Fibroblast of pulmonary artery (primary cell): ENCODE results near the gene EMILIN2.

Experiments used
- DNase-seq: peaks from one replicate; pipeline ENCODE4 v3.0.0-alpha.2; 2010; ENCODE audit warnings: low read depth
- H3K4me3 ChIP-seq: replicated peaks from 2 replicates; pipeline ENCODE4 v1.5.1; 2011; ENCODE audit warnings: low read depth, mild to moderate bottlenecking, control low read depth, low read length, moderate library complexity
- TF ChIP-seq, protein P1 (sequence below): IDR thresholded peaks from 2 replicates; pipeline ENCODE4 v1.5.1; 2011; ENCODE audit warnings: mild to moderate bottlenecking, control low read depth, low read length, inconsistent platforms; ENCODE audit errors: missing control alignments

EMILIN2 gene

DNA sequence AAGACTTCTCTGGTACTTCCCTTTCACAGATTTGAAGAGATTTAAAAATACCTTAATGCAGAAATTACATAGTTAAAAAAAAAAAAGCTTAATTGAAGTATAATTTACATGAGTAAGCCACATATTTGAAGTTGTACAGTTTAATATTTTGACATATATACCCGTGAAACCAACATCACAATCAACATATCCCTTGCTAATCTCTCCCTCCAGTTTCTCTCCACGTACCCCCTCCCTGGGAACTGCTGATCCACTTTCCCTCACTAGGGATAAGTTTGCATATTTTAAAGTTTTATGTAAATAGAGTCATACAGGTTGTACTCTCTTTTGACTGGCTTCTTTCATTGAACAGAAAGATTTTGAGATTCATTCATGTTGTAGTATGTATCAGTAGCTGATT is 22.4 kb downstream of the EMILIN2 start:
- H3K4me3 ChIP-seq = no peak overlapping the region
- TF ChIP-seq, protein P1, sequence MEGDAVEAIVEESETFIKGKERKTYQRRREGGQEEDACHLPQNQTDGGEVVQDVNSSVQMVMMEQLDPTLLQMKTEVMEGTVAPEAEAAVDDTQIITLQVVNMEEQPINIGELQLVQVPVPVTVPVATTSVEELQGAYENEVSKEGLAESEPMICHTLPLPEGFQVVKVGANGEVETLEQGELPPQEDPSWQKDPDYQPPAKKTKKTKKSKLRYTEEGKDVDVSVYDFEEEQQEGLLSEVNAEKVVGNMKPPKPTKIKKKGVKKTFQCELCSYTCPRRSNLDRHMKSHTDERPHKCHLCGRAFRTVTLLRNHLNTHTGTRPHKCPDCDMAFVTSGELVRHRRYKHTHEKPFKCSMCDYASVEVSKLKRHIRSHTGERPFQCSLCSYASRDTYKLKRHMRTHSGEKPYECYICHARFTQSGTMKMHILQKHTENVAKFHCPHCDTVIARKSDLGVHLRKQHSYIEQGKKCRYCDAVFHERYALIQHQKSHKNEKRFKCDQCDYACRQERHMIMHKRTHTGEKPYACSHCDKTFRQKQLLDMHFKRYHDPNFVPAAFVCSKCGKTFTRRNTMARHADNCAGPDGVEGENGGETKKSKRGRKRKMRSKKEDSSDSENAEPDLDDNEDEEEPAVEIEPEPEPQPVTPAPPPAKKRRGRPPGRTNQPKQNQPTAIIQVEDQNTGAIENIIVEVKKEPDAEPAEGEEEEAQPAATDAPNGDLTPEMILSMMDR = no peak
- DNase-seq = no peak

DNA sequence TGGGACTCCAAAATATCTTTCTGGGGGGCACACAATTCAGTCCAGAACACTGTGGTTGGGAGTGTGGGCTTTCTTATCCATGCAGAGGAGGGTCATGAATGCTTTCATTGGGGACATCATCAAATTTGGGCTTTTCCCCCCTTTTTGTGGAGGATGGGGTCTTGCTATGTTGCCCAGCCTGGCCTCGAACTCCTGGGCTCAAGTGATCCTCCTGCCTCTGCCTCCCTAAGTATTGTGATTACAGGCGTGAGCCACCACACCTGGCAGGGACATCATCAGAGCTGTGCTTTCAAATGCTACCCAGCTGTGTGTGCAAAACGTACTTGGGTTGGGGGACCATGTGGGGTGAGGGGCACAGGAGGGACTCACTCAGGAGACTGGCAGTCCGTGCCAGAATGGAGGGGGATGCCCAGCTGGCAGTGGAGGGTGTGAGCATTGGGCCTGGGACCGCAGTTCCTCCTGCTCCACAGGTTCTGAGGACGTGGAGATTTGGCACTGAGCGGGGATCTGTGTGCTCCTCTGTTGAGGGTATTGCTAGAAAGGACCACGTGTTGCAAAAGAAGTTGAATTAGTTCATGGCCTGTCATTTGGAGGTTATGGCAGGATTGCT is 24.4 kb downstream of the EMILIN2 start:
- no peak overlapping the region for H3K4me3 ChIP-seq
- TF ChIP-seq, protein P1 = no peak
- DNase-seq = no peak

DNA sequence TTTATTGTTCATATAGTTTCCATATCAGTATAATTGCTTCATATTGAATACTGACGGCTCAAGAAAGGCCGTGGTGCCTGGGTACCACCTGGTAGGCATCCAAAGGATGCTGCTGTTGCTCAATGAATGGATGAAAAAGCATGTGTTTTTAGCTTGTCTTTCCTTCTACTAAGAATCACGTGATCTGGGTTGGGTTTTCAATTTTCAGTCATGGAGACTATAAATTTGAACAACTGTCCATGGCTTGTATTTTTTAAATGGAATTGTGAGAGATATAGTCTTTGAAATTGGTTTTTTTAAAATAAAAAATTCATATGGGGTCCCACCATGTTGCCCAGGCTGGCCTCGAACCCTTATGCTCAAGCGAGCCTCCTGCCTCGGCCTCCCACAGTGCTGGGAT is 25.3 kb downstream of the EMILIN2 start:
- TF ChIP-seq, protein P1 = no peak
- no peak overlapping the region for H3K4me3 ChIP-seq
- no peak for DNase-seq

DNA sequence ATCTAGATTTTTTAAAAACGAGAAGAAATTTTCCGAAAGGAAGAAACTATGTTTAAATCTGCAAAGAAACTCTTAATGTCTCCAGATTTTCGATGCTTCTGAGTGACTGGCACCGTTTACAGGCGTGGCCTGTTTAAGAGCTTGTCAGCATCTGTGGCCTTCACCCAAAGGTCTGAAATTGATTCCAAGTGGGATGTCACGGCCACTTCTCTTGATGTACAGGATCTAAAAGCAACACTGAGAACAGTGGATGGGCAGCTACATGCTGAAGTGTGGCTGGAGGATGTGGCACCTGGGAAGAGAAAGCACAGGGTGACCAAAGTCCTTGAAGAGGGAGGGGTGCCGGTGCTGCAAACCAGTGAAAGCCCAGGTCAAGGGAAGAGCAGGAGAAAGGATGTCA is 28.0 kb downstream of the EMILIN2 start:
- TF ChIP-seq, protein P1 = no peak
- no peak for DNase-seq
- H3K4me3 ChIP-seq = no peak overlapping the region

DNA sequence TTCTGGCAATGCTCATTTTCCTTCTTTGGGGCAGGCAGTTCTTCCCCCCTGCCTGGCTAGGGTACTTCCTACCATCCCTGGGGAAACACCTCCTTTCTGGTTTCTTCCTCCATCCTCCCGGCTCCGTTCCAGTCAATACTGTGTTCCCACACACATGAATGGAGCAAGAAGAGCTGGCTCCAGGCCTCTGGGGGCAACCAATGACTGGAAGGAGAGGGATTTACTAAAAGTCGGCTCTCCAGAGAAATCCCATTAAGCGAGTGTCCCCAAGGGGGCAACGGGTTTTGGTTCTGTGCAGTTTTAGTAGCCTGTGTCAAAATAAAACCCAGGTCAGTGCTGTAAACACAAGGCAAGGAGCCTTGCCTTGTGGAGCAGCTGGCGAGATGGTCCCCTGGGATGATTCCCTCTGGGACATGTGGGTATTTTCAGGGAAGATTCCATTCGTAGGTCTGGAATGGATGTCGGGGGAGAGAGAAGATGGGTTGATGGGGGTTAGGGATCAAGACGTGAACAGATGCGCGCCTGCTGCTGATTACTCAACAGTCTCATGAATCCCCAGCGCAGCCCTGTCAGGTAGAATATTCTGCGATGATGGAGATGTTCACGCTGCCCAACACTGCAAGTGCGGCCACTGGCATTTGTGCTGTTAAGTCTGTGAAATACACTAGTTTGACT is 32.0 kb downstream of the EMILIN2 start:
- DNase-seq = no peak
- H3K4me3 ChIP-seq = no peak overlapping the region
- TF ChIP-seq, protein P1 = no peak

DNA sequence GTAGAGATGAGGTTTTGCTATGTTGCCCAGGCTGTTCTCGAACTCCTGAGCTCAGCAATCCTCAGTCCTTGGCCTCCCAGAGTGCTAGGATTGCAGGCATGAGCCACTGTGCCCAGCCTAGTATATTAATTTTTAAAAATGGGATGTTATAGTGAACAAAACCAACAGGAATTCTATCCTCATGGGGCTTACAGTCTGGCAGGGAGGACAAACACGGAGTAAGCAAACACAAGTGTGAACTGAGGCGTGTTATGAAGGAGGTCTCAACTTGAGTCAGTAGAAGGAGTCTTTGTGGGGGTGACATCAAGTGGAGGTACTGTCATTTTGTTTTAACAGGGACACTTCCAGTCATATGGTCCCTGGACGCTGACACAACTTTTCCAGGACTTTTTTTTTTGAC is 33.1 kb downstream of the EMILIN2 start:
- no peak for DNase-seq
- TF ChIP-seq, protein P1 = no peak
- H3K4me3 ChIP-seq = no peak overlapping the region

DNA sequence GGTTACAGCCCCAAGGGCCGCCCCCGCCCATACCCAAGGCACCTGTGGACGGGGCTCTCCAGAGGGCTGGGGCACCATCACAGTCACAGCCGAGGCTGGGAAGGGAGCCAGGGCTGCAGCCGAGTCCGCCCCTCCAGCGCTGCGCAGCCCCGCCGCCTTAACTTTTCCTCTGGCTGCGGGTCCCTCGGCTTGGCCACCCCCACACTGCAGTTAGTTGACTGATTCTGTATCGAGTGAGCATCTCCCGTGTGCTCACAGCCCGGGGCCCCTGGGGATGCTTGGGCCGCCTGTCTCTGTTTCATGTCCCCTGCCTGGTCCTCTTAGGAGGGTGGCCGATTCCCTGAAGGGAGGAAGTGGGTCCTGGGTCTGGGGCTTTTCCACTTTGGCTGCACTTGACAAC is 33.7 kb downstream of the EMILIN2 start:
- DNase-seq = no peak
- TF ChIP-seq, protein P1 = no peak
- no peak overlapping the region for H3K4me3 ChIP-seq
